IMR-90 (cell line): ENCODE measurements around the gene NFATC3. TPM values are rescaled to one million over a fixed set of nuclear protein-coding genes. Genes with fewer than 3 reads are reported as not detected.

Experiments used
- ATAC-seq: fragments of 200-7000 bp; cut with Tn5 transposase; 2 replicates; pipeline ENCODE4 v1.9.1; 2020; ENCODE audit warnings: low read depth, mild to moderate bottlenecking, moderate library complexity
- BruUV-seq: library from RNA; stranded (reverse); fragments of 400-500 nt; replicated peaks from 2 replicates; lab custom pipeline; 2021; lab: Mats Ljungman, UMichigan
- CTCF ChIA-PET: fragments of 300-600 bp; formaldehyde crosslinking; extraction: SDS; loops from one replicate; lab custom pipeline; 2021; ENCODE audit warnings: antibody characterized with exemption; lab: Yijun Ruan, JAX
- POLR2A ChIA-PET: fragments of 300-600 bp; sonication (Branson Sonifier 250); formaldehyde crosslinking; loops from one replicate; lab custom pipeline; 2022; ENCODE audit warnings: antibody characterized with exemption; ENCODE audit not compliant: unreplicated experiment; lab: Charles Lee
- DNase-seq: peaks from one replicate; pipeline ENCODE4 v3.0.0; 2013
- H2AFZ ChIP-seq: replicated peaks from 2 replicates; pipeline ENCODE3; 2013; ENCODE audit warnings: low read length, mild to moderate bottlenecking; ENCODE audit not compliant: poor library complexity
- H2AK5ac ChIP-seq: 2 replicates; pipeline ENCODE4 v1.6.1; 2013; ENCODE audit warnings: low read depth, low read length, inconsistent platforms
- H2AK9ac ChIP-seq: replicated peaks from 2 replicates; pipeline ENCODE3; 2013; ENCODE audit warnings: mild to moderate bottlenecking, low read depth, low read length, moderate library complexity; ENCODE audit not compliant: poor library complexity
- H2BK120ac ChIP-seq: 2 replicates; pipeline ENCODE4 v1.6.1; 2013; ENCODE audit warnings: low read depth, low read length, inconsistent platforms
- H2BK15ac ChIP-seq: 3 replicates; pipeline ENCODE4 v1.6.1; 2013; ENCODE audit warnings: low read depth, low read length, inconsistent platforms
- H2BK20ac ChIP-seq: 2 replicates; pipeline ENCODE4 v1.6.1; 2013; ENCODE audit warnings: low read depth, mild to moderate bottlenecking, inconsistent platforms, low read length, moderate library complexity
- H2BK5ac ChIP-seq: 2 replicates; pipeline ENCODE4 v1.6.1; 2013; ENCODE audit warnings: mild to moderate bottlenecking, low read depth, low read length, inconsistent platforms; ENCODE audit not compliant: poor library complexity, severe bottlenecking
- H3K14ac ChIP-seq: replicated peaks from 2 replicates; pipeline ENCODE4 v1.6.1; 2013; ENCODE audit warnings: low read depth, low read length, inconsistent platforms
- H3K18ac ChIP-seq: 2 replicates; pipeline ENCODE4 v1.6.1; 2013; ENCODE audit warnings: low read depth, low read length, control low read depth
- H3K23ac ChIP-seq: 2 replicates; pipeline ENCODE4 v1.6.1; 2013; ENCODE audit warnings: low read depth, low read length, inconsistent platforms
- H3K27ac ChIP-seq: 2 replicates; pipeline ENCODE4 v1.5.1; 2013; ENCODE audit warnings: mild to moderate bottlenecking, control low read depth, low read length; ENCODE audit not compliant: insufficient read depth
- H3K27me3 ChIP-seq: 2 replicates; pipeline ENCODE4 v1.6.1; 2013; ENCODE audit warnings: low read length; ENCODE audit not compliant: control insufficient read depth, insufficient read depth
- H3K36me3 ChIP-seq: 2 replicates; pipeline ENCODE4 v1.6.1; 2013; ENCODE audit warnings: low read length, mixed read lengths; ENCODE audit not compliant: control insufficient read depth, insufficient read depth
- H3K4ac ChIP-seq: 2 replicates; pipeline ENCODE4 v1.6.1; 2013; ENCODE audit warnings: low read depth, low read length, inconsistent platforms
- H3K4me1 ChIP-seq: 2 replicates; pipeline ENCODE4 v1.6.1; 2013; ENCODE audit warnings: low read length, mixed read lengths; ENCODE audit not compliant: control insufficient read depth, insufficient read depth
- H3K4me2 ChIP-seq: 2 replicates; pipeline ENCODE4 v1.6.1; 2013; ENCODE audit warnings: low read depth, mild to moderate bottlenecking, control low read depth, low read length, moderate library complexity
- H3K4me3 ChIP-seq: 2 replicates; pipeline ENCODE4 v1.5.1; 2013; ENCODE audit warnings: low read depth, mild to moderate bottlenecking, control low read depth, low read length, moderate library complexity; ENCODE audit not compliant: insufficient read depth
- H3K56ac ChIP-seq: 2 replicates; pipeline ENCODE4 v1.6.1; 2013; ENCODE audit warnings: low read length, inconsistent platforms; ENCODE audit not compliant: insufficient read depth; ENCODE audit errors: extremely low read depth
- H3K79me1 ChIP-seq, 2 experiments: 2 replicates each; pipeline ENCODE4 v1.6.1; 2013; ENCODE audit warnings: low read length in 2 of 2, inconsistent platforms in 1 of 2, low read depth in 1 of 2
- H3K9ac ChIP-seq: 2 replicates; pipeline ENCODE4 v1.6.1; 2013; ENCODE audit warnings: low read depth, low read length, control low read depth
- H3K9me1 ChIP-seq: 2 replicates; pipeline ENCODE4 v1.6.1; 2013; ENCODE audit warnings: low read length, inconsistent platforms; ENCODE audit not compliant: insufficient read depth
- H3K9me3 ChIP-seq: 2 replicates; pipeline ENCODE4 v1.6.1; 2013; ENCODE audit warnings: low read length; ENCODE audit not compliant: control insufficient read depth, insufficient read depth
- H4K20me1 ChIP-seq: 2 replicates; pipeline ENCODE4 v1.6.1; 2013; ENCODE audit warnings: low read length, inconsistent platforms; ENCODE audit not compliant: insufficient read depth
- H4K5ac ChIP-seq: 2 replicates; pipeline ENCODE4 v1.6.1; 2013; ENCODE audit warnings: mild to moderate bottlenecking, low read depth, low read length, control low read depth
- H4K8ac ChIP-seq, 2 experiments: 2 replicates each; pipeline ENCODE4 v1.6.1; 2013; ENCODE audit warnings: low read depth in 2 of 2, low read length in 2 of 2, control low read depth in 1 of 2, inconsistent platforms in 1 of 2
- H4K91ac ChIP-seq: 2 replicates; pipeline ENCODE4 v1.6.1; 2013; ENCODE audit warnings: low read depth, low read length, inconsistent platforms; ENCODE audit not compliant: insufficient read depth
- CEBPB ChIP-seq: IDR thresholded peaks from 2 replicates; pipeline ENCODE4 v1.6.1; 2012; ENCODE audit warnings: low read depth, low read length, improper control_type of control experiment
- ELK1 ChIP-seq: fragments of 150-350 bp; IDR thresholded peaks from 2 replicates; pipeline ENCODE4 v1.6.1; 2016; ENCODE audit warnings: low read depth, mild to moderate bottlenecking, low read length, moderate library complexity, borderline replicate concordance
- NFE2L2 ChIP-seq: fragments of 150-350 bp; IDR thresholded peaks from 2 replicates; pipeline ENCODE4 v1.6.1; 2016; ENCODE audit warnings: low read depth, mild to moderate bottlenecking, low read length
- WGBS, 2 experiments: methylation state at CpG; one replicate each; pipeline versions ENCODE4 v1.1.5 to v1.1.7; 2013; ENCODE audit warnings: missing lambda C conversion rate in 2 of 2; ENCODE audit not compliant: insufficient read length in 1 of 2; ENCODE audit errors: extremely low coverage in 2 of 2; 5-methylcytosine and 5-hydroxymethylcytosine counted together
- dilution Hi-C: fragments of 300-500 bp; cut with HindIII; formaldehyde crosslinking; loops from one replicate; pipeline ENCODE4 v1.14.3; 2018; ENCODE audit warnings: low sequenced_read_pairs; ENCODE audit not compliant: unreplicated experiment
- in situ Hi-C: fragments of 300-500 bp; cut with MboI; formaldehyde crosslinking; loops from 3 replicates; pipeline ENCODE4 v1.14.3; 2019; ENCODE audit warnings: low sequenced_read_pairs, inconsistent platforms, mixed read lengths
- intact Hi-C: fragments of 100-400 bp; cut with micrococcal nuclease; formaldehyde crosslinking; loops from 2 replicates; pipeline ENCODE4 v1.10.0; 2022
- polyA plus RNA-seq, 3 experiments: library from polyadenylated mRNA; depleted of rRNA; stranded (reverse); fragments of >200 nt; gene quantifications; 2 replicates each; pipeline ENCODE4 v1.2.3, GENCODE V29; 2012; ENCODE audit warnings: low replicate concordance in 1 of 3
- total RNA-seq: library from RNA; depleted of rRNA; stranded (reverse); fragments of >200 nt; gene quantifications from 2 replicates; pipeline ENCODE4 v1.2.3, GENCODE V29; 2012

Gene NFATC3
- total and polyA plus RNA-seq, 2 of the 4 experiments (the other 2 are of a cell fraction), result 6.3 to 21.5 TPM

DNA sequence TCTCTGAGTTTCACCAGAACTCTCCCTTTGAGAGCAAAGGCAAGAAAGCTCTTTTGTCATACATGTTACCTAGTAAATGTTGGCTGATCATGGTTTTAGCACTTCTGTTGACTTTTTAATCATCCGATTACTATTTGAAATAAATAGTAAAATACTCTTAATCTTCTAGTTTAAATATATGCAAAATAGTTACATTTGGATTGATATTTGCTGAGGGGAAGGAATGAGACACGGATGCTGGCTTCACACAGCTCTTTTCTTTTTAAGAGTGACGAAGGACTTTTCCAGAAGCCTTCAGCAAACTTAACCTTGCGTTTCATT, 9.4 kb downstream of the NFATC3 start:
- H4K5ac ChIP-seq, result no peak overlapping the region
- H3K79me1 ChIP-seq, result peaks cover 32 to 66% of the 10 kb centered on the region in 2 experiments
- WGBS, 2 experiments, result 100% methylated on average over 1 of the region's 4 CpGs; no CpG with 5 or more reads in 1 of the 2 experiments
- no peak overlapping the region for H2BK120ac ChIP-seq
- ChIA-PET CTCF (interaction anchor here (0.5 kb wide), 1 partner anchor 1371 kb away, joined by 3 read pairs; no protein-coding TSS in a partner anchor), POLR2A (no interaction called here)
- H2BK15ac ChIP-seq, result no peak overlapping the region
- no peaks in the 10 kb centered on the region for H3K27me3 ChIP-seq
- no peak for TF ChIP-seq CEBPB
- no peak for TF ChIP-seq ELK1
- TF ChIP-seq NFE2L2, result no peak
- dilution Hi-C loops, result no loop called here
- no peak overlapping the region for H3K4ac ChIP-seq
- H2AK5ac ChIP-seq, result no peak overlapping the region
- H3K4me2 ChIP-seq, result no peak overlapping the region
- H3K9me3 ChIP-seq, result no peaks in the 10 kb centered on the region
- DNase-seq (no peak), ATAC-seq (no peak)
- H3K9ac ChIP-seq, result no peak overlapping the region
- no peak overlapping the region for H3K14ac ChIP-seq
- no peak overlapping the region for H4K8ac ChIP-seq
- no peak overlapping the region for H3K18ac ChIP-seq
- no peak overlapping the region for H2AK9ac ChIP-seq
- peaks cover 5% of the 10 kb centered on the region for H3K9me1 ChIP-seq
- no peak overlapping the region for H2BK20ac ChIP-seq
- H3K23ac ChIP-seq, result no peak overlapping the region; the same call in 1 of the 2 replicates
- H3K4me1 ChIP-seq, result peaks cover 2% of the 10 kb centered on the region; the same call in 1 of the 2 replicates
- H3K36me3 ChIP-seq, result no peaks in the 10 kb centered on the region
- in situ Hi-C loops, result loop anchor here (10.0 kb wide), 1 partner anchor 130 kb away; no protein-coding TSS in a partner anchor
- H4K91ac ChIP-seq, result no peak overlapping the region
- H4K20me1 ChIP-seq, result peaks cover 16% of the 10 kb centered on the region; the same call in 1 of the 2 replicates
- BruUV-seq, result no TSS peak
- H3K27ac ChIP-seq, result no peak overlapping the region
- no peak overlapping the region for H3K56ac ChIP-seq
- H2BK5ac ChIP-seq, result no peak overlapping the region
- intact Hi-C loops, result loop anchor here (1.0 to 5.0 kb wide), 2 partner anchors 38 to 135 kb away; no protein-coding TSS in a partner anchor
- H3K4me3 ChIP-seq, result no peak overlapping the region
- H2AFZ ChIP-seq, result no peak overlapping the region
